Gastroesophageal sphincter (tissue), 4 donors: ENCODE data around the gene IDUA. TPM values are rescaled to one million over a fixed set of nuclear protein-coding genes. Genes with fewer than 3 reads are reported as not detected.

Experiments
- ATAC-seq: fragments of 150-250 bp; one replicate; pipeline ENCODE4 v1.9.1; 2016; ENCODE audit warnings: mild to moderate bottlenecking, moderate library complexity
- H3K27ac ChIP-seq, 4 donors: fragments of 200-600 bp; sonication (generic) in 3 of 4; 1 replicate in 3 of 4; 2 replicates in 1 of 4; pipeline ENCODE4 v1.5.1; 2016 to 2019
- H3K27me3 ChIP-seq: fragments of 200-600 bp; sonication (generic); one replicate; pipeline ENCODE4 v1.5.1; 2019
- H3K36me3 ChIP-seq, 2 donors: fragments of 200-600 bp; sonication (generic); one replicate each; pipeline ENCODE4 v1.5.1; 2019; ENCODE audit warnings: control low read depth in 1 of 2
- H3K4me1 ChIP-seq, 3 donors: fragments of 200-600 bp; sonication (generic); 1 replicate in 2 of 3; 2 replicates in 1 of 3; pipeline ENCODE4 v1.5.1; 2016 to 2019; ENCODE audit warnings: control low read depth in 2 of 3
- H3K4me3 ChIP-seq, 2 donors: fragments of 200-600 bp; sonication (generic); one replicate each; pipeline ENCODE4 v1.5.1; 2019; ENCODE audit warnings: mild to moderate bottlenecking in 1 of 2, moderate library complexity in 1 of 2
- H3K9me3 ChIP-seq, 3 donors: fragments of 200-600 bp; sonication (generic); one replicate each; pipeline ENCODE4 v1.5.1; 2017 to 2019; ENCODE audit warnings: control low read depth in 2 of 3
- EP300 ChIP-seq: sonication (generic); formaldehyde crosslinking; IDR thresholded peaks from one replicate; pipeline ENCODE4 v1.6.1; 2017; ENCODE audit warnings: antibody characterized with exemption, mild to moderate bottlenecking
- POLR2A ChIP-seq, 2 donors: fragments of 450-650 bp; IDR thresholded peaks; one replicate each; pipeline ENCODE4 v1.6.1; 2017; ENCODE audit warnings: antibody characterized with exemption in 2 of 2, mild to moderate bottlenecking in 2 of 2, moderate library complexity in 1 of 2
- POLR2AphosphoS5 ChIP-seq: sonication (generic); formaldehyde crosslinking; IDR thresholded peaks from one replicate; pipeline ENCODE4 v1.6.1; 2017; ENCODE audit warnings: antibody characterized with exemption
- WGBS, 2 donors: methylation state at CpG; one replicate each; pipeline ENCODE4 v1.1.5; 2018; ENCODE audit warnings: low coverage in 1 of 2; 5-methylcytosine and 5-hydroxymethylcytosine counted together
- total RNA-seq, 4 donors: library from RNA; depleted of rRNA; stranded (reverse); fragments of >200 nt; gene quantifications; one replicate each; pipeline ENCODE4 v1.1.0, GENCODE V29; 2016
- TF ChIP-seq, protein P1 (sequence below), 4 experiments: fragments of 200-600 bp in 2 of 4; fragments of 450-650 bp in 2 of 4; sonication (generic) in 1 of 4; IDR thresholded peaks; one replicate each; pipeline ENCODE4 v1.5.1; 2017 to 2019; ENCODE audit warnings: antibody characterized with exemption in 4 of 4, mild to moderate bottlenecking in 2 of 4, moderate library complexity in 2 of 4

IDUA gene
- total RNA-seq, 4 donors from 2014 or later: 4.6 to 15.1 (median 12.2) TPM

DNA sequence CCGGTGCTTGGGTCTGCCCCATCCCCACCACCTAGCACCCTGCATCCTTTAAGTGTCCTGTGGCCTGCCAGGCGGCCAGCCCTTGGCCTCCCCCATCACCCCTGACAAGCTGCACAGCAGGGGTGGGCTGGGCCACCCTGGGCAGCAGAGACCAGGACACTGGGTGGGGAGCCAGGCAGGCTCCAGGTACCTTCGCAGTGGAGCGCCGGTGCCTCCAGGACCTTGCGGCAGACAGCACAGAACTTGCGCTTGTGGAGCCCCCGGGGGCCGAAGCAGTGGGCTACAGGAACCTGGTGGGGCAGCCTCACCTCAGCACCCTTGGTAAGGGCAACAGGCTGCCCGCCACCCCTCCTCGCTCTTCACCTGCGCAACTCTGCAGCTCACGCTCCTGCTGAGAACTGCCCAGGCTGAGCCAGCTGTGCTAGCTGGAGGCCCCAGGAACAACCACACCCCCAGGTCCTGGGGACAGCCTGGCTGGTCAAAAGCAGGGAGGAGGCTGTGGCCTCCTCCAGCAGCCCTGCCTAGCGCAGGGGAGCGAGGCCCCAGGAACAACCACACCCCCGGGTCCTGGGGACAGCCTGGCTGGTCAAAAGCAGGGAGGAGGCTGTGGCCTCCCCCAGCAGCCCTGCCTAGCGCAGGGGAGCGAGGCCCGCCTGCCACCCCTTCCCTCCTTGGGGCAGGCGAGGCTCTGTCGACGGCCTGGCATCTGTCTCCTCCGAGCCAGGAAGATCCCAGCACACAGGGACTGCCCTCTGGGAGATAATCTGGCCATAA lies 18.0 kb upstream of the IDUA start:
- TF ChIP-seq POLR2A (IDR thresholded peaks at IDR 0.05) (no peak), EP300 (no peak), POLR2AphosphoS5 (no peak)
- TF ChIP-seq, protein P1, sequence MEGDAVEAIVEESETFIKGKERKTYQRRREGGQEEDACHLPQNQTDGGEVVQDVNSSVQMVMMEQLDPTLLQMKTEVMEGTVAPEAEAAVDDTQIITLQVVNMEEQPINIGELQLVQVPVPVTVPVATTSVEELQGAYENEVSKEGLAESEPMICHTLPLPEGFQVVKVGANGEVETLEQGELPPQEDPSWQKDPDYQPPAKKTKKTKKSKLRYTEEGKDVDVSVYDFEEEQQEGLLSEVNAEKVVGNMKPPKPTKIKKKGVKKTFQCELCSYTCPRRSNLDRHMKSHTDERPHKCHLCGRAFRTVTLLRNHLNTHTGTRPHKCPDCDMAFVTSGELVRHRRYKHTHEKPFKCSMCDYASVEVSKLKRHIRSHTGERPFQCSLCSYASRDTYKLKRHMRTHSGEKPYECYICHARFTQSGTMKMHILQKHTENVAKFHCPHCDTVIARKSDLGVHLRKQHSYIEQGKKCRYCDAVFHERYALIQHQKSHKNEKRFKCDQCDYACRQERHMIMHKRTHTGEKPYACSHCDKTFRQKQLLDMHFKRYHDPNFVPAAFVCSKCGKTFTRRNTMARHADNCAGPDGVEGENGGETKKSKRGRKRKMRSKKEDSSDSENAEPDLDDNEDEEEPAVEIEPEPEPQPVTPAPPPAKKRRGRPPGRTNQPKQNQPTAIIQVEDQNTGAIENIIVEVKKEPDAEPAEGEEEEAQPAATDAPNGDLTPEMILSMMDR (IDR thresholded peaks at IDR 0.05): no peak
- no peak overlapping the region for H3K27ac ChIP-seq
- H3K4me3 ChIP-seq: no peak overlapping the region
- peaks cover 6 to 47% (median 14%) of the 10 kb centered on the region in 3 donors for H3K4me1 ChIP-seq
- peaks cover 0 to 36% of the 10 kb centered on the region in 2 donors for H3K36me3 ChIP-seq
- no peak for ATAC-seq
- no peaks in the 10 kb centered on the region for H3K9me3 ChIP-seq
- WGBS, 2 donors: 61% methylated on average over 3 of the region's 23 CpGs; no CpG with 5 or more reads in 1 of the 2 donors
- H3K27me3 ChIP-seq: peaks cover 16% of the 10 kb centered on the region

- 83 to 98% methylated on average over 7 to 12 of the region's 25 CpGs for WGBS, 2 donors
Observed at GRCh38 chr4:970046-970745, 16.6 kb upstream of the IDUA start.

DNA sequence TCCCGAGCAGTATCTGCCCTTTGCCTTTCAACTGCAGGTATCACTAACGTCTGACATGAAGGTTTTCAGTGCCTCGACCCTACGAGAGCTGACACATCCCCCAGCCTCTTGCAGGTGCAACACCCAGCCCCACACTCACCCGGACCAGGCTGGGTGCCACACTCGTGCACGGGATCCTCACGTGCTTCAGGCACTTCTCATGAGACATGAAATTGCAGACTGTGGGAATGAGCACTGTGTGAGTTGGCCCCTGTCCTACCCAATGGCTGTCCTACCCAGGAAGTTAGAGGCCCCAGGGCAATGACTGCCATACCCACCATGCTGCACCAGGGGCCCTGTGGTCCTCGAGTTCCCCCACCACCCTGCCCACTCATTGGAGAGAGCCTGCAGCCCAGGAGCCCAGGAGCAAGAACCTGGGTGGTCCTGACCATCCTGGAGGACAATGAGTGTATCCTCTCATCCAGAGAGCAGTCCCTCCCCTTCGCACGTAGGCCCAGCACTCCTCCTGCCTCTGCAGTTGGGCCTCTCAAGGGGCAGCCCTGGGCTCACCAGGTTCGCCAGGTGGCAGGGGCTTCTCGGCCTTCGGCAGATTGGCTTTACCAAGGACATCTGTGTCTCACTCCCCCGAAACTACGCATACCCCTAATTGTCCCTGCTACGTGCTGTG lies 15.9 kb upstream of the IDUA start:
- no peaks in the 10 kb centered on the region for H3K9me3 ChIP-seq
- H3K27ac ChIP-seq: no peak overlapping the region
- peaks cover 16% of the 10 kb centered on the region for H3K27me3 ChIP-seq
- peaks cover 6 to 51% (median 14%) of the 10 kb centered on the region in 3 donors for H3K4me1 ChIP-seq
- H3K4me3 ChIP-seq: no peak overlapping the region
- ATAC-seq: no peak
- peaks cover 0 to 14% of the 10 kb centered on the region in 2 donors for H3K36me3 ChIP-seq
- 61% methylated on average over 5 of the region's 17 CpGs; no CpG with 5 or more reads in 1 of the 2 donors for WGBS, 2 donors
- TF ChIP-seq POLR2A (IDR thresholded peaks at IDR 0.05) (no peak), POLR2AphosphoS5 (no peak), EP300 (no peak)
- TF ChIP-seq, protein P1 (IDR thresholded peaks at IDR 0.05): no peak

More at GRCh38 chr4:970046-970745, 16.6 kb upstream of the IDUA start:
- Histone ChIP-seq H3K9me3 (no peaks in the 10 kb centered on the region), H3K27ac (no peak overlapping the region), H3K4me3 (no peak overlapping the region), H3K4me1 (peaks cover 6 to 51% (median 14%) of the 10 kb centered on the region in 3 donors), H3K27me3 (peaks cover 16% of the 10 kb centered on the region), H3K36me3 (peaks cover 0 to 22% of the 10 kb centered on the region in 2 donors)
- TF ChIP-seq, protein P1 (IDR thresholded peaks at IDR 0.05): no peak
- TF ChIP-seq POLR2A (IDR thresholded peaks at IDR 0.05) (no peak), EP300 (no peak), POLR2AphosphoS5 (no peak)
- ATAC-seq: no peak

GRCh38 chr4:971666-972500 lies 15.0 kb upstream of the IDUA start:
- peaks cover 16% of the 10 kb centered on the region for H3K27me3 ChIP-seq
- H3K27ac ChIP-seq: peak overlapping the region in 1 of 4 donors; percentile 69
- WGBS, 2 donors: 67% methylated on average over 6 of the region's 24 CpGs; no CpG with 5 or more reads in 1 of the 2 donors
- TF ChIP-seq POLR2A (IDR thresholded peaks at IDR 0.05) (no peak), POLR2AphosphoS5 (no peak), EP300 (no peak)
- TF ChIP-seq, protein P1 (IDR thresholded peaks at IDR 0.05): no peak
- ATAC-seq: no peak
- H3K9me3 ChIP-seq: no peaks in the 10 kb centered on the region
- peak overlapping the region; percentile 71 to 83 for H3K4me3 ChIP-seq
- H3K36me3 ChIP-seq: peaks cover 0 to 5% of the 10 kb centered on the region in 2 donors
- H3K4me1 ChIP-seq: peaks cover 6 to 51% (median 14%) of the 10 kb centered on the region in 3 donors
